Adrenal gland (tissue), 5 donors: ENCODE measurements around the gene LONRF2.

ENCODE experiments used
- POLR2A ChIP-seq, 2 donors: fragments of 450-650 bp; IDR thresholded peaks; one replicate each; pipeline ENCODE4 v1.6.1; 2017; ENCODE audit warnings: antibody characterized with exemption in 2 of 2, mild to moderate bottlenecking in 2 of 2, moderate library complexity in 1 of 2
- TF ChIP-seq, protein P1 (sequence below), 6 experiments: fragments of 450-650 bp in 4 of 6; fragments of 200-600 bp in 2 of 6; sonication (generic) in 1 of 6; IDR thresholded peaks; 1 replicate in 5 of 6; 2 replicates in 1 of 6; pipeline versions ENCODE4 v1.5.1 to v1.8.0; 2016 to 2021; ENCODE audit warnings: antibody characterized with exemption in 6 of 6, mild to moderate bottlenecking in 2 of 6, moderate library complexity in 1 of 6
- donor health status: DM: no; HTN: no; CAD: no.

DNA sequence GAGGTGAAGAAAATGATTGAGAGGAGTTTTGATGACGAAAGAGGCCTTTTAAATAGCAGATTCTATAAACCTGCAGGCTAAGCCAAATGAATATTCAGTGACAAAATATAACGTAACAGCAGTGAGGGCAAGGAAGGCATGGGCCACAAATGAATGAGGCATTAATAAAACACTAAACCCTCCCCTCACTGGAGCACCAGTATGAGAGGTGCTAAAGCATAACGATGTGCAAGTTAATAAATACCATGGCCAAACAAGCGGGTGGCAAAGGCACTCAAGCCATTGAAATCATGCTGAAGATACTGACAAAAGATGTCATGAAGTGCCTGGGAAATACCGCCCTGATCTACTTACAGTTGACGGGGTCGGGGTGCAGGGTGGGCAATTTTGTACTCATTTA, 30.2 kb upstream of the LONRF2 start:
- TF ChIP-seq, protein P1, sequence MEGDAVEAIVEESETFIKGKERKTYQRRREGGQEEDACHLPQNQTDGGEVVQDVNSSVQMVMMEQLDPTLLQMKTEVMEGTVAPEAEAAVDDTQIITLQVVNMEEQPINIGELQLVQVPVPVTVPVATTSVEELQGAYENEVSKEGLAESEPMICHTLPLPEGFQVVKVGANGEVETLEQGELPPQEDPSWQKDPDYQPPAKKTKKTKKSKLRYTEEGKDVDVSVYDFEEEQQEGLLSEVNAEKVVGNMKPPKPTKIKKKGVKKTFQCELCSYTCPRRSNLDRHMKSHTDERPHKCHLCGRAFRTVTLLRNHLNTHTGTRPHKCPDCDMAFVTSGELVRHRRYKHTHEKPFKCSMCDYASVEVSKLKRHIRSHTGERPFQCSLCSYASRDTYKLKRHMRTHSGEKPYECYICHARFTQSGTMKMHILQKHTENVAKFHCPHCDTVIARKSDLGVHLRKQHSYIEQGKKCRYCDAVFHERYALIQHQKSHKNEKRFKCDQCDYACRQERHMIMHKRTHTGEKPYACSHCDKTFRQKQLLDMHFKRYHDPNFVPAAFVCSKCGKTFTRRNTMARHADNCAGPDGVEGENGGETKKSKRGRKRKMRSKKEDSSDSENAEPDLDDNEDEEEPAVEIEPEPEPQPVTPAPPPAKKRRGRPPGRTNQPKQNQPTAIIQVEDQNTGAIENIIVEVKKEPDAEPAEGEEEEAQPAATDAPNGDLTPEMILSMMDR (IDR thresholded peaks at IDR 0.05), result no peak
- no peak for TF ChIP-seq POLR2A (IDR thresholded peaks at IDR 0.05)
